Mesodermal cell (in vitro differentiated cells): ENCODE data around the gene RREB1.
A peak's percentile ranks its signal among the peaks of the same experiment; 100 is the strongest.
"Not testable (repeated sequence)": the region's sequence is repeated elsewhere in the genome, so short reads cannot be mapped to it uniquely, and the experiment has no call there.

Experiments
- H3K27ac ChIP-seq: 2 replicates; pipeline ENCODE4 v1.7.0; 2013; ENCODE audit warnings: mild to moderate bottlenecking, low read depth, low read length, moderate library complexity; ENCODE audit not compliant: severe bottlenecking
- H3K36me3 ChIP-seq: 2 replicates; pipeline ENCODE4 v1.7.1; 2013; ENCODE audit warnings: mild to moderate bottlenecking, low read length, moderate library complexity; ENCODE audit not compliant: control insufficient read depth, insufficient read depth
- H3K4me1 ChIP-seq: one replicate; pipeline ENCODE4 v1.7.1; 2013; ENCODE audit warnings: mild to moderate bottlenecking, low read length; ENCODE audit not compliant: insufficient read depth, control insufficient read depth, poor library complexity, severe bottlenecking
- H3K4me3 ChIP-seq: 2 replicates; pipeline ENCODE4 v1.7.0; 2013; ENCODE audit warnings: low read length, control low read depth, mild to moderate bottlenecking; ENCODE audit not compliant: insufficient read depth, poor library complexity, severe bottlenecking; ENCODE audit errors: extremely low read depth
- H3K9me3 ChIP-seq: 2 replicates; pipeline ENCODE4 v1.7.1; 2013; ENCODE audit warnings: mild to moderate bottlenecking, low read length, moderate library complexity; ENCODE audit not compliant: control insufficient read depth
- WGBS, 2 experiments: methylation state at CpG; one replicate each; pipeline ENCODE4 v1.1.5; 2013; ENCODE audit warnings: missing lambda C conversion rate in 2 of 2; ENCODE audit not compliant: insufficient coverage in 2 of 2; 5-methylcytosine and 5-hydroxymethylcytosine counted together

The RREB1 gene

GRCh38 chr6:7258231-7258763 lies 150.5 kb downstream of the RREB1 start:
- H3K36me3 ChIP-seq: no peaks in the 10 kb centered on the region
- no peaks in the 10 kb centered on the region for H3K9me3 ChIP-seq
- 90 to 92% methylated on average over 8 of the region's 9 CpGs for WGBS, 2 experiments
- no peak overlapping the region for H3K27ac ChIP-seq
- peaks cover 8% of the 10 kb centered on the region for H3K4me1 ChIP-seq
- H3K4me3 ChIP-seq: no peak overlapping the region

- Histone ChIP-seq H3K4me3 (peak overlapping the region; percentile 40), H3K36me3 (no peaks in the 10 kb centered on the region), H3K4me1 (peaks cover 8% of the 10 kb centered on the region), H3K27ac (peak overlapping the region; percentile 86), H3K9me3 (no peaks in the 10 kb centered on the region)
- 69 to 72% methylated on average over 11 to 12 of the region's 13 CpGs for WGBS, 2 experiments
These were observed 152.7 kb downstream of the RREB1 start for GRCh38 chr6:7260291-7261031.

GRCh38 chr6:7261032-7261841 lies 153.5 kb downstream of the RREB1 start:
- Histone ChIP-seq H3K9me3 (peaks cover 3% of the 10 kb centered on the region), H3K36me3 (no peaks in the 10 kb centered on the region), H3K27ac (peak overlapping the region; percentile 86), H3K4me1 (peaks cover 8% of the 10 kb centered on the region), H3K4me3 (peak overlapping the region; percentile 40)
- 7 to 8% methylated on average over 30 to 39 of the region's 43 CpGs for WGBS, 2 experiments

DNA sequence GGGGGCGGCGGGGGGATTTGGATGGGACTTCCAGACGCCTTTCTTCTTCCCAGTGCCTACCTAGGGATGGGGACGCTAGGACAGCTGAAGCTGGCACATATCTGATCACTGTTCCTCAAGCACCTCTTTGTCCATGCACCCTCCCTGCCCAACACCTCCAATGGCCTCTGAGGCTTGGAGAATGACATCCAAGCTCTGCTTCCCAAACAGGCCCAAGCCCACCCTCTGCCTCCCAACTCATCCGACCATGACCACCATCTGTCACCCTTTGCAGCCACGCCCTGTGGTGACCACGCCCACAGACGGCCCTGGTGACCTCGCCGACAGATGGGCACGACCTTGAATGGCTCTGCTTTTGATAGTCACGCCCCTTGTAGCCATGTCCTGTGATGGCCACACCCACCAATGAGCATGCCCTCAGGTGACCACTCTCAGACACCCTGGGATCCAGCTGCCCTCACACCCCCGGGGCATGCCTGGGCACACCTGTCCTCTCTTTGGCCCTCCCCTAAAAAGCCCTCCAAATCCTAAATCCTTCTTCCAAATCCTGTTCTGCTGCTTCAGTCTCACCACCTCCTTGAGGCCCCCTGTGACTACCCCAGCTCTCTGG lies 154.2 kb downstream of the RREB1 start:
- 77 to 87% methylated on average over 12 of the region's 13 CpGs for WGBS, 2 experiments
- peaks cover 8% of the 10 kb centered on the region for H3K4me1 ChIP-seq
- H3K36me3 ChIP-seq: no peaks in the 10 kb centered on the region
- peaks cover 5% of the 10 kb centered on the region for H3K9me3 ChIP-seq
- peak overlapping the region; percentile 40 for H3K4me3 ChIP-seq
- no peak overlapping the region for H3K27ac ChIP-seq

- Histone ChIP-seq H3K4me3 (no peak overlapping the region), H3K36me3 (no peaks in the 10 kb centered on the region), H3K9me3 (peaks cover 5% of the 10 kb centered on the region), H3K27ac (no peak overlapping the region), H3K4me1 (peaks cover 17% of the 10 kb centered on the region)
- WGBS, 2 experiments: 92 to 95% methylated on average over 7 to 14 of the region's 16 CpGs
These were observed 155.2 kb downstream of the RREB1 start for GRCh38 chr6:7262746-7263518.

- WGBS, 2 experiments: 90 to 91% methylated on average over 6 of the region's 9 CpGs
- peaks cover 18% of the 10 kb centered on the region for H3K4me1 ChIP-seq
- H3K36me3 ChIP-seq, H3K9me3 ChIP-seq, H3K27ac ChIP-seq, H3K4me3 ChIP-seq: not testable (repeated sequence)
These were observed 155.7 kb downstream of the RREB1 start for GRCh38 chr6:7263519-7263805.

- WGBS, 2 experiments: 94 to 99% methylated on average over 12 to 13 of the region's 15 CpGs
- Histone ChIP-seq H3K27ac (no peak overlapping the region), H3K4me3 (no peak overlapping the region), H3K4me1 (peaks cover 18% of the 10 kb centered on the region), H3K36me3 (no peaks in the 10 kb centered on the region), H3K9me3 (peaks cover 5% of the 10 kb centered on the region)
These were observed 156.3 kb downstream of the RREB1 start for GRCh38 chr6:7264041-7264440.

DNA sequence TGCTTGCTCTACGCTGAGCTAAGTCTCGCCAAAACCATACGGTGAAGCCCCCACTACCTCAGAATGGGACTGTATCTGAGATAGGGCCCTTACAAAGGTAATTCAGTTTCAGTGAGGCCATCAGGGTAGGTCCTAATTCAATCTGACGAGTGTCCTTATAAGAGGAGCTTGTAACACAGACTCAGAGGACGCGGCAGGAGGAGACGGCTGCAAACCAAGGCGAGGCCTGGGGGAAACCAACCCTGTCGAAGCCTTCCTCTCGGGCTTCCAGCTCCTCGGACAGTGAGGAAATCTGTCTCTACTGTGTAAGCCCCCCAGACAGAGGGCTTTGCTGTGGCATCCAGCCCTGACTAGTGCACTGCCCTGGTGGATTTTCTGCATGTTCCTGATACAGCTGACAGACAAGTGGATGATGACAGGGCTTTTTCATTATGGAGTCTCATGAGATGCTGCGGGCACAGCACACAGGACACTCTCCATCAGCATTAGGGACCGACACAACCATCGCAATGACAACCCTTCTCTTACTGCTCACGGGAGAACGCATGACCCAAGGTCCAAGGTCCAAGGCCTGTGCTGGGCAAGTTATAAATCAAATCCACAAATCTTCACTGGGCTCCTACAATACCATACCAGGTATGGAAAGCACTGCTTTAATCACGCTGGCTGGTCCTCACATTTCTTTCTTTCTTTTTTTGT lies 157.1 kb downstream of the RREB1 start:
- no peaks in the 10 kb centered on the region for H3K36me3 ChIP-seq
- H3K4me1 ChIP-seq: peaks cover 18% of the 10 kb centered on the region
- H3K9me3 ChIP-seq: peaks cover 5% of the 10 kb centered on the region
- H3K4me3 ChIP-seq: no peak overlapping the region
- 93% methylated on average over 16 to 17 of the region's 17 CpGs for WGBS, 2 experiments
- no peak overlapping the region for H3K27ac ChIP-seq

GRCh38 chr6:7265385-7265726 lies 157.6 kb downstream of the RREB1 start:
- 95 to 100% methylated on average over 3 to 5 of the region's 7 CpGs for WGBS, 2 experiments
- H3K4me3 ChIP-seq, H3K36me3 ChIP-seq, H3K27ac ChIP-seq, H3K9me3 ChIP-seq: not testable (repeated sequence)
- H3K4me1 ChIP-seq: peaks cover 18% of the 10 kb centered on the region

GRCh38 chr6:7267071-7267465 lies 159.3 kb downstream of the RREB1 start:
- Histone ChIP-seq H3K4me1 (peaks cover 13% of the 10 kb centered on the region), H3K36me3 (no peaks in the 10 kb centered on the region), H3K27ac (no peak overlapping the region), H3K4me3 (no peak overlapping the region), H3K9me3 (peaks cover 5% of the 10 kb centered on the region)
- WGBS, 2 experiments: 91 to 97% methylated on average over 8 of the region's 8 CpGs
